Activated B cell treated with CpG ODN at 0.5 μM for 24 hours (primary cell): ENCODE results near the gene CCDC40. TPM values are rescaled to one million over a fixed set of nuclear protein-coding genes. Genes with fewer than 3 reads are reported as not detected.

Experiments
- ATAC-seq: fragments of 200-7000 bp; cut with Tn5 transposase; one replicate; pipeline ENCODE4 v1.10.0; 2021; ENCODE audit warnings: low read depth, mild to moderate bottlenecking, moderate library complexity
- CTCF ChIA-PET: fragments of 350-600 bp; sonication (Branson Sonifier 250); formaldehyde crosslinking; loops from one replicate; lab custom pipeline; 2021; ENCODE audit warnings: antibody characterized with exemption; lab: Charles Lee
- POLR2A ChIA-PET: fragments of 350-600 bp; sonication (Branson Sonifier 250); formaldehyde crosslinking; loops from one replicate; lab custom pipeline; 2021; ENCODE audit warnings: antibody characterized with exemption; lab: Charles Lee
- DNase-seq: peaks from one replicate; pipeline ENCODE4 v3.0.0; 2022
- H3K27ac Mint-ChIP-seq: one replicate; pipeline ENCODE4 v1.8.0; 2020; ENCODE audit warnings: mixed read lengths
- H3K27me3 Mint-ChIP-seq: one replicate; pipeline ENCODE4 v1.8.0; 2021; ENCODE audit warnings: mixed read lengths
- H3K36me3 Mint-ChIP-seq: one replicate; pipeline ENCODE4 v1.8.0; 2021; ENCODE audit warnings: low read depth, mixed read lengths
- H3K4me1 Mint-ChIP-seq: one replicate; pipeline ENCODE4 v1.8.0; 2021; ENCODE audit warnings: mixed read lengths
- H3K4me3 Mint-ChIP-seq: one replicate; pipeline ENCODE4 v1.8.0; 2020; ENCODE audit warnings: mild to moderate bottlenecking, mixed read lengths
- H3K9me3 Mint-ChIP-seq: one replicate; pipeline ENCODE4 v1.8.0; 2020; ENCODE audit warnings: mixed read lengths
- CTCF ChIP-seq: fragments of 200-600 bp; IDR thresholded peaks from one replicate; pipeline ENCODE4 v1.8.0; 2022; ENCODE audit warnings: antibody characterized with exemption, mild to moderate bottlenecking
- intact Hi-C: fragments of 100-400 bp; cut with micrococcal nuclease; formaldehyde crosslinking; loops from one replicate; pipeline ENCODE4 v1.15.1; 2024
- total RNA-seq: library from RNA; stranded (reverse); gene quantifications from 2 replicates; pipeline ENCODE4 v1.2.3, GENCODE V29; 2022

Gene CCDC40
- total RNA-seq, 1 donor from 2014 or later = 0.55 TPM

GRCh38 chr17:80101946-80102663 is 65.7 kb downstream of the CCDC40 start:
- H3K4me3 Mint-ChIP-seq = peak overlapping the region; percentile 86
- TF ChIP-seq CTCF = no peak
- intact Hi-C loops = loop anchor here (1.0 to 5.0 kb wide), 5 partner anchors 45 to 933 kb away; partner anchors contain the start of genes BAIAP2, CCDC40, EIF4A3 and RNF213
- ChIA-PET POLR2A (interaction anchor here (0.5 to 1.5 kb wide), 10 partner anchors 13 to 888 kb away, joined by 3 to 11 read pairs (median 3); partner anchors contain the start of gene CBX8), CTCF (interaction anchor here (0.6 to 1.5 kb wide), 16 partner anchors 10 to 324 kb away, joined by 3 to 9 read pairs (median 3); no protein-coding TSS in a partner anchor)
- peaks cover 23% of the 10 kb centered on the region for H3K4me1 Mint-ChIP-seq
- H3K36me3 Mint-ChIP-seq = peaks cover 5% of the 10 kb centered on the region
- H3K27ac Mint-ChIP-seq = peak overlapping the region; percentile 68
- H3K9me3 Mint-ChIP-seq = no peaks in the 10 kb centered on the region
- no peak for DNase-seq
- peak; percentile 23 for ATAC-seq
- H3K27me3 Mint-ChIP-seq = no peaks in the 10 kb centered on the region

DNA sequence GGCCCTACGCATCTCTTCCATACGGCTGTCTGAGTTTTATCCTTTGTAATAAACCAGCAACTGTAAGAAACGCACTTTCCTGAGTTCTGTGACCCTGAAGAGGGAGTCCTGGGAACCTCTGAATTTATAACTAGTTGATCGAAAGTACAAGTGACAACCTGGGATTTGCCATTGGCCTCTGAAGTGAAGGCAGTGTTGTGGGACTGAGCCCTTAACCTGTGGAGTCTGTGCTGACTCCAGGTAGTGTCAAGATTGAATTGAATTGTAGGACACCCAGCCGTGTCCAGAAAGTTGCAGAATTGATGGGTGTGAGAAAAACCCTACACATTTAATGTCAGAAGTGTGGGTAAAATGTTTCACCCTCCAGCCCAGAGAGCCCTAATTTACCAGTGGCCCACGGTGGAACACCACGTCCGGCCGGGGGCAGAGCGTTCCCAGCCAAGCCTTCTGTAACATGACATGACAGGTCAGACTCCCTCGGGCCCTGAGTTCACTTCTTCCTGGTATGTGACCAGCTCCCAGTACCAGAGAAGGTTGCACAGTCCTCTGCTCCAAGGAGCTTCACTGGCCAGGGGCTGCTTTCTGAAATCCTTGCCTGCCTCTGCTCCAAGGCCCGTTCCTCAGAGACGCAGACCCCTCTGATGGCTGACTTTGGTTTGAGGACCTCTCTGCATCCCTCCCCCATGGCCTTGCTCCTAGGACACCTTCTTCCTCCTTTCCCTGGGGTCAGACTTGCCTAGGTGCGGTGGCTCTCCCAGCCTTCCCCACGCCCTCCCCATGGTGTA is 66.4 kb downstream of the CCDC40 start:
- ChIA-PET CTCF (no interaction called here), POLR2A (no interaction called here)
- DNase-seq = no peak
- no peak for TF ChIP-seq CTCF
- peaks cover 5% of the 10 kb centered on the region for H3K36me3 Mint-ChIP-seq
- no peak for ATAC-seq
- intact Hi-C loops = loop anchor here (5.0 kb wide), 2 partner anchors 96 to 159 kb away; partner anchors contain the start of gene RNF213
- no peaks in the 10 kb centered on the region for H3K9me3 Mint-ChIP-seq
- peaks cover 23% of the 10 kb centered on the region for H3K4me1 Mint-ChIP-seq
- peak overlapping the region; percentile 86 for H3K4me3 Mint-ChIP-seq
- H3K27me3 Mint-ChIP-seq = no peaks in the 10 kb centered on the region
- no peak overlapping the region for H3K27ac Mint-ChIP-seq

DNA sequence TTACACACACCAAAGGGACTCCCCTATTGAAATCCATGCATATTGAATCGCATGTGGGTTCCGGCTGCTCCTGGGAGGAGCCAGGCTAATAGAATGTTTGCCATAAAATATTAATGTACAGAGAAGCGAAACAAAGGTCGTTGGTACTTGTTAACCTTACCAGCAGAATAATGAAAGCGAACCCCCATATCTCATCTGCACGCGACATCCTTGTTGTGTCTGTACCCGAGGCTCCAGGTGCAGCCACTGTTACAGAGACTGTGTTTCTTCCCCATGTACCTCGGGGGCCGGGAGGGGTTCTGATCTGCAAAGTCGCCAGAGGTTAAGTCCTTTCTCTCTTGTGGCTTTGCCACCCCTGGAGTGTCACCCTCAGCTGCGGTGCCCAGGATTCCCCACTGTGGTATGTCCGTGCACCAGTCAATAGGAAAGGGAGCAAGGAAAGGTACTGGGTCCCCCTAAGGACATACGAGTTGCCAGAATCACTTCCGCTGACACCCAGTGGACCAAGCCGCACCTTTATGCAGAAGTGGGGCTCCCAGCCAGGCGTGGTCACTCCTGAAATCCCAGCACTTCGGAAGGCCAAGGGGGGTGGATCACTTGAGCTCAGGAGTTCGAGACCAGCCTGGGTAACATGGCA is 67.1 kb downstream of the CCDC40 start:
- ChIA-PET CTCF (no interaction called here), POLR2A (interaction anchor here (0.9 kb wide), 1 partner anchor 362 kb away, joined by 3 read pairs; no protein-coding TSS in a partner anchor)
- Mint-ChIP-seq H3K27me3 (no peaks in the 10 kb centered on the region), H3K36me3 (peaks cover 5% of the 10 kb centered on the region), H3K4me1 (peaks cover 23% of the 10 kb centered on the region), H3K27ac (no peak overlapping the region), H3K4me3 (no peak overlapping the region), H3K9me3 (no peaks in the 10 kb centered on the region)
- ATAC-seq (no peak), DNase-seq (no peak)
- no peak for TF ChIP-seq CTCF
- intact Hi-C loops = loop anchor here (5.0 kb wide), 2 partner anchors 96 to 159 kb away; partner anchors contain the start of gene RNF213

GRCh38 chr17:80104321-80104955 is 68.0 kb downstream of the CCDC40 start:
- ChIA-PET CTCF (no interaction called here), POLR2A (interaction anchor here (0.9 kb wide), 1 partner anchor 363 kb away, joined by 3 read pairs; no protein-coding TSS in a partner anchor)
- Mint-ChIP-seq H3K4me3 (no peak overlapping the region), H3K27me3 (no peaks in the 10 kb centered on the region), H3K9me3 (no peaks in the 10 kb centered on the region), H3K36me3 (peaks cover 5% of the 10 kb centered on the region), H3K4me1 (peaks cover 23% of the 10 kb centered on the region), H3K27ac (no peak overlapping the region)
- no peak for TF ChIP-seq CTCF
- ATAC-seq = no peak
- no peak for DNase-seq
- intact Hi-C loops = loop anchor here (5.0 kb wide), 2 partner anchors 97 to 158 kb away; partner anchors contain the start of gene RNF213
